IMR-90 (cell line): ENCODE measurements around the gene WDFY1. TPM values are rescaled to one million over a fixed set of nuclear protein-coding genes. Genes with fewer than 3 reads are reported as not detected.

Experiments used
- ATAC-seq: fragments of 200-7000 bp; cut with Tn5 transposase; 2 replicates; pipeline ENCODE4 v1.9.1; 2020; ENCODE audit warnings: low read depth, mild to moderate bottlenecking, moderate library complexity
- BruUV-seq: library from RNA; stranded (reverse); fragments of 400-500 nt; replicated peaks from 2 replicates; lab custom pipeline; 2021; lab: Mats Ljungman, UMichigan
- CTCF ChIA-PET: fragments of 300-600 bp; formaldehyde crosslinking; extraction: SDS; loops from one replicate; lab custom pipeline; 2021; ENCODE audit warnings: antibody characterized with exemption; lab: Yijun Ruan, JAX
- POLR2A ChIA-PET: fragments of 300-600 bp; sonication (Branson Sonifier 250); formaldehyde crosslinking; loops from one replicate; lab custom pipeline; 2022; ENCODE audit warnings: antibody characterized with exemption; ENCODE audit not compliant: unreplicated experiment; lab: Charles Lee
- DNase-seq: peaks from one replicate; pipeline ENCODE4 v3.0.0; 2013
- H2AFZ ChIP-seq: replicated peaks from 2 replicates; pipeline ENCODE3; 2013; ENCODE audit warnings: low read length, mild to moderate bottlenecking; ENCODE audit not compliant: poor library complexity
- H2AK5ac ChIP-seq: 2 replicates; pipeline ENCODE4 v1.6.1; 2013; ENCODE audit warnings: low read depth, low read length, inconsistent platforms
- H2AK9ac ChIP-seq: replicated peaks from 2 replicates; pipeline ENCODE3; 2013; ENCODE audit warnings: mild to moderate bottlenecking, low read depth, low read length, moderate library complexity; ENCODE audit not compliant: poor library complexity
- H2BK120ac ChIP-seq: 2 replicates; pipeline ENCODE4 v1.6.1; 2013; ENCODE audit warnings: low read depth, low read length, inconsistent platforms
- H2BK15ac ChIP-seq: 3 replicates; pipeline ENCODE4 v1.6.1; 2013; ENCODE audit warnings: low read depth, low read length, inconsistent platforms
- H2BK20ac ChIP-seq: 2 replicates; pipeline ENCODE4 v1.6.1; 2013; ENCODE audit warnings: low read depth, mild to moderate bottlenecking, inconsistent platforms, low read length, moderate library complexity
- H2BK5ac ChIP-seq: 2 replicates; pipeline ENCODE4 v1.6.1; 2013; ENCODE audit warnings: mild to moderate bottlenecking, low read depth, low read length, inconsistent platforms; ENCODE audit not compliant: poor library complexity, severe bottlenecking
- H3K14ac ChIP-seq: replicated peaks from 2 replicates; pipeline ENCODE4 v1.6.1; 2013; ENCODE audit warnings: low read depth, low read length, inconsistent platforms
- H3K18ac ChIP-seq: 2 replicates; pipeline ENCODE4 v1.6.1; 2013; ENCODE audit warnings: low read depth, low read length, control low read depth
- H3K23ac ChIP-seq: 2 replicates; pipeline ENCODE4 v1.6.1; 2013; ENCODE audit warnings: low read depth, low read length, inconsistent platforms
- H3K27ac ChIP-seq: 2 replicates; pipeline ENCODE4 v1.5.1; 2013; ENCODE audit warnings: mild to moderate bottlenecking, control low read depth, low read length; ENCODE audit not compliant: insufficient read depth
- H3K27me3 ChIP-seq: 2 replicates; pipeline ENCODE4 v1.6.1; 2013; ENCODE audit warnings: low read length; ENCODE audit not compliant: control insufficient read depth, insufficient read depth
- H3K36me3 ChIP-seq: 2 replicates; pipeline ENCODE4 v1.6.1; 2013; ENCODE audit warnings: low read length, mixed read lengths; ENCODE audit not compliant: control insufficient read depth, insufficient read depth
- H3K4ac ChIP-seq: 2 replicates; pipeline ENCODE4 v1.6.1; 2013; ENCODE audit warnings: low read depth, low read length, inconsistent platforms
- H3K4me1 ChIP-seq: 2 replicates; pipeline ENCODE4 v1.6.1; 2013; ENCODE audit warnings: low read length, mixed read lengths; ENCODE audit not compliant: control insufficient read depth, insufficient read depth
- H3K4me2 ChIP-seq: 2 replicates; pipeline ENCODE4 v1.6.1; 2013; ENCODE audit warnings: low read depth, mild to moderate bottlenecking, control low read depth, low read length, moderate library complexity
- H3K4me3 ChIP-seq: 2 replicates; pipeline ENCODE4 v1.5.1; 2013; ENCODE audit warnings: low read depth, mild to moderate bottlenecking, control low read depth, low read length, moderate library complexity; ENCODE audit not compliant: insufficient read depth
- H3K56ac ChIP-seq: 2 replicates; pipeline ENCODE4 v1.6.1; 2013; ENCODE audit warnings: low read length, inconsistent platforms; ENCODE audit not compliant: insufficient read depth; ENCODE audit errors: extremely low read depth
- H3K79me1 ChIP-seq, 2 experiments: 2 replicates each; pipeline ENCODE4 v1.6.1; 2013; ENCODE audit warnings: low read length in 2 of 2, inconsistent platforms in 1 of 2, low read depth in 1 of 2
- H3K9ac ChIP-seq: 2 replicates; pipeline ENCODE4 v1.6.1; 2013; ENCODE audit warnings: low read depth, low read length, control low read depth
- H3K9me1 ChIP-seq: 2 replicates; pipeline ENCODE4 v1.6.1; 2013; ENCODE audit warnings: low read length, inconsistent platforms; ENCODE audit not compliant: insufficient read depth
- H3K9me3 ChIP-seq: 2 replicates; pipeline ENCODE4 v1.6.1; 2013; ENCODE audit warnings: low read length; ENCODE audit not compliant: control insufficient read depth, insufficient read depth
- H4K20me1 ChIP-seq: 2 replicates; pipeline ENCODE4 v1.6.1; 2013; ENCODE audit warnings: low read length, inconsistent platforms; ENCODE audit not compliant: insufficient read depth
- H4K5ac ChIP-seq: 2 replicates; pipeline ENCODE4 v1.6.1; 2013; ENCODE audit warnings: mild to moderate bottlenecking, low read depth, low read length, control low read depth
- H4K8ac ChIP-seq, 2 experiments: 2 replicates each; pipeline ENCODE4 v1.6.1; 2013; ENCODE audit warnings: low read depth in 2 of 2, low read length in 2 of 2, control low read depth in 1 of 2, inconsistent platforms in 1 of 2
- H4K91ac ChIP-seq: 2 replicates; pipeline ENCODE4 v1.6.1; 2013; ENCODE audit warnings: low read depth, low read length, inconsistent platforms; ENCODE audit not compliant: insufficient read depth
- BHLHE40 ChIP-seq: fragments of 150-350 bp; IDR thresholded peaks from 2 replicates; pipeline ENCODE4 v1.6.1; 2016; ENCODE audit warnings: mild to moderate bottlenecking, low read depth, low read length
- CEBPB ChIP-seq: IDR thresholded peaks from 2 replicates; pipeline ENCODE4 v1.6.1; 2012; ENCODE audit warnings: low read depth, low read length, improper control_type of control experiment
- FOS ChIP-seq: fragments of 150-350 bp; IDR thresholded peaks from 2 replicates; pipeline ENCODE4 v1.6.1; 2016; ENCODE audit warnings: low read depth, low read length
- MAFK ChIP-seq: IDR thresholded peaks from 2 replicates; pipeline ENCODE4 v1.6.1; 2012; ENCODE audit warnings: low read depth, low read length, improper control_type of control experiment
- MAZ ChIP-seq: IDR thresholded peaks from 2 replicates; pipeline ENCODE4 v1.6.1; 2012; ENCODE audit warnings: low read depth, mild to moderate bottlenecking, low read length, improper control_type of control experiment, moderate library complexity, borderline replicate concordance
- MXI1 ChIP-seq: IDR thresholded peaks from 2 replicates; pipeline ENCODE4 v1.6.1; 2012; ENCODE audit warnings: low read depth, mild to moderate bottlenecking, low read length, moderate library complexity, borderline replicate concordance
- NFE2L2 ChIP-seq: fragments of 150-350 bp; IDR thresholded peaks from 2 replicates; pipeline ENCODE4 v1.6.1; 2016; ENCODE audit warnings: low read depth, mild to moderate bottlenecking, low read length
- RFX5 ChIP-seq: IDR thresholded peaks from 2 replicates; pipeline ENCODE4 v1.8.0; 2012; ENCODE audit warnings: low read depth, mild to moderate bottlenecking, low read length, moderate library complexity
- SMC3 ChIP-seq: fragments of 150-350 bp; IDR thresholded peaks from 2 replicates; pipeline ENCODE4 v1.6.1; 2016; ENCODE audit warnings: low read depth, mild to moderate bottlenecking, antibody characterized with exemption, low read length, moderate library complexity
- USF2 ChIP-seq: fragments of 150-350 bp; IDR thresholded peaks from 2 replicates; pipeline ENCODE4 v1.6.1; 2017; ENCODE audit warnings: mild to moderate bottlenecking, antibody characterized with exemption, low read length, low read depth
- WGBS, 2 experiments: methylation state at CpG; one replicate each; pipeline versions ENCODE4 v1.1.5 to v1.1.7; 2013; ENCODE audit warnings: missing lambda C conversion rate in 2 of 2; ENCODE audit not compliant: insufficient read length in 1 of 2; ENCODE audit errors: extremely low coverage in 2 of 2; 5-methylcytosine and 5-hydroxymethylcytosine counted together
- dilution Hi-C: fragments of 300-500 bp; cut with HindIII; formaldehyde crosslinking; loops from one replicate; pipeline ENCODE4 v1.14.3; 2018; ENCODE audit warnings: low sequenced_read_pairs; ENCODE audit not compliant: unreplicated experiment
- in situ Hi-C: fragments of 300-500 bp; cut with MboI; formaldehyde crosslinking; loops from 3 replicates; pipeline ENCODE4 v1.14.3; 2019; ENCODE audit warnings: low sequenced_read_pairs, inconsistent platforms, mixed read lengths
- intact Hi-C: fragments of 100-400 bp; cut with micrococcal nuclease; formaldehyde crosslinking; loops from 2 replicates; pipeline ENCODE4 v1.10.0; 2022
- polyA plus RNA-seq, 3 experiments: library from polyadenylated mRNA; depleted of rRNA; stranded (reverse); fragments of >200 nt; gene quantifications; 2 replicates each; pipeline ENCODE4 v1.2.3, GENCODE V29; 2012; ENCODE audit warnings: low replicate concordance in 1 of 3
- total RNA-seq: library from RNA; depleted of rRNA; stranded (reverse); fragments of >200 nt; gene quantifications from 2 replicates; pipeline ENCODE4 v1.2.3, GENCODE V29; 2012

WDFY1 gene
- total and polyA plus RNA-seq, 2 of the 4 experiments (the other 2 are of a cell fraction), result 35.6 to 93.6 TPM

- in situ Hi-C loops, result no loop called here
- Histone ChIP-seq H2AK9ac (no peak overlapping the region), H3K4ac (no peak overlapping the region), H3K36me3 (peaks cover 6% of the 10 kb centered on the region), H4K91ac (no peak overlapping the region), H3K27ac (no peak overlapping the region), H4K5ac (no peak overlapping the region), H3K27me3 (no peaks in the 10 kb centered on the region), H3K9me1 (0 out of 2 replicates have a peak, but pooled peaks cover under 1% of the 10 kb centered on the region), H2AK5ac (no peak overlapping the region), H3K23ac (no peak overlapping the region), H3K9ac (no peak overlapping the region), H3K4me1 (no peaks in the 10 kb centered on the region), H3K9me3 (no peaks in the 10 kb centered on the region), H2BK20ac (no peak overlapping the region), H3K4me2 (no peak overlapping the region), H4K20me1 (no peaks in the 10 kb centered on the region), H3K56ac (no peak overlapping the region), H3K79me1 (no peaks in the 10 kb centered on the region), H2AFZ (no peak overlapping the region), H3K18ac (no peak overlapping the region), H2BK5ac (no peak overlapping the region), H4K8ac (no peak overlapping the region), H3K4me3 (no peak overlapping the region), H2BK15ac (no peak overlapping the region), H3K14ac (no peak overlapping the region), H2BK120ac (no peak overlapping the region)
- CTCF ChIA-PET, result interaction anchor here (0.6 to 2.8 kb wide), 4 partner anchors 21 to 317 kb away, joined by 3 to 33 read pairs (median 3); no protein-coding TSS in a partner anchor
- TF ChIP-seq BHLHE40 (no peak), FOS (no peak), USF2 (no peak), MAFK (no peak), SMC3 (no peak), NFE2L2 (no peak), MAZ (no peak), CEBPB (no peak), MXI1 (no peak), RFX5 (no peak)
- POLR2A ChIA-PET, result no interaction called here
- no peak for ATAC-seq
- no TSS peak for BruUV-seq
- dilution Hi-C loops, result no loop called here
- DNase-seq, result no peak
- intact Hi-C loops, result loop anchor here (2.0 to 5.0 kb wide), 4 partner anchors 379 to 806 kb away; no protein-coding TSS in a partner anchor
- no CpG with 5 or more reads among the region's 5 CpGs for WGBS, 2 experiments
Measured at GRCh38 chr2:223971731-223972130, 26.6 kb upstream of the WDFY1 start.
